HG02870 (cell line): Measurements from ENCODE around the gene MTMR3.
"Not testable (repeated sequence)": the region's sequence is repeated elsewhere in the genome, so short reads cannot be mapped to it uniquely, and the experiment has no call there.

Experiments used
- ATAC-seq: cut with Tn5 transposase; IDR thresholded peaks from one replicate; pipeline ENCODE4 v1.9.1; 2021; ENCODE audit warnings: mild to moderate bottlenecking, moderate library complexity; ENCODE audit not compliant: unreplicated experiment

Gene MTMR3

DNA sequence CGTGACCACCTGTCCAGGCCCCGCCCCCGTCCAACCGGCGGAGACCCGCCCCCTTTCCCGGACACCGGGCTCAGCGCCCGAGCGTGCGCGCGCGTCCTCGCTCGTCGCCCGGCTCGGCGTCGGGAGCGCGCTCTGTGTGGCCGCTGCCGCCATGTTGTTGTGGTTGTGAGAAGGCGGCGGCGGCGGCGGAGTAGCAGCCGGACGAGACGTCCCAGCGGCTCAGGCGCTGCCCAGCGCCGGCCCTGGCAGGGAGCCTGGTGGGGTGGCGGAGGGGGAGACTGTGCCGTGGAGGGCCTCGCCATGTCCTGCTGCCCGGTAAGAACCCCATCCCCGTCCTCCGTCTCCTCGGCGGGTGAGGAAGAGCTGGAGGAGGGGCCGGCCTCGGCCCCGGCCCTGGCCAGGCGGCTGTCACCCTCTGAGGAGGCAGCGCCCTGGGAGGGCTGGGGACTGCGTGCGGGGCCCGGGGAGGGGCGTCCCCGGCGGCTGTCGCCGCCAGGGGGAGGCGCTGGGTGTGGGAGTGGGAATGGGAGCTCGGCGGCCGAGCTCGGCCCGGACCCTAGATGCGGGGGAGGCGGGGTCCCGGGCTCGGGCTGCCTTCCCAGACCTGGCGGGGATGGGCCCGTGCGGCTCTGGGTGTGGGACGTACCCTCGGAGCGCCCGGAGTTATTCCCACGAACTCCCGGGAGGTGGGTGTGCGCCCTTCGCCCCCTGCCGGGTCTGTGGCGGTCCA lies at the start of gene MTMR3:
TSS of gene MTMR3 (plus strand) at position 130 of the 730 bp plus-strand sequence. CDS start 87,886 bp downstream, outside the sequence.
- ATAC-seq: peak; percentile 60

- no peak for ATAC-seq
Observed at GRCh38 chr22:29833392-29833965, 49.5 kb upstream of the MTMR3 start.

- no peak for ATAC-seq
Observed at GRCh38 chr22:29834046-29834445, 48.9 kb upstream of the MTMR3 start.

GRCh38 chr22:29836791-29837370 lies 46.1 kb upstream of the MTMR3 start:
- ATAC-seq: not testable (repeated sequence)

DNA sequence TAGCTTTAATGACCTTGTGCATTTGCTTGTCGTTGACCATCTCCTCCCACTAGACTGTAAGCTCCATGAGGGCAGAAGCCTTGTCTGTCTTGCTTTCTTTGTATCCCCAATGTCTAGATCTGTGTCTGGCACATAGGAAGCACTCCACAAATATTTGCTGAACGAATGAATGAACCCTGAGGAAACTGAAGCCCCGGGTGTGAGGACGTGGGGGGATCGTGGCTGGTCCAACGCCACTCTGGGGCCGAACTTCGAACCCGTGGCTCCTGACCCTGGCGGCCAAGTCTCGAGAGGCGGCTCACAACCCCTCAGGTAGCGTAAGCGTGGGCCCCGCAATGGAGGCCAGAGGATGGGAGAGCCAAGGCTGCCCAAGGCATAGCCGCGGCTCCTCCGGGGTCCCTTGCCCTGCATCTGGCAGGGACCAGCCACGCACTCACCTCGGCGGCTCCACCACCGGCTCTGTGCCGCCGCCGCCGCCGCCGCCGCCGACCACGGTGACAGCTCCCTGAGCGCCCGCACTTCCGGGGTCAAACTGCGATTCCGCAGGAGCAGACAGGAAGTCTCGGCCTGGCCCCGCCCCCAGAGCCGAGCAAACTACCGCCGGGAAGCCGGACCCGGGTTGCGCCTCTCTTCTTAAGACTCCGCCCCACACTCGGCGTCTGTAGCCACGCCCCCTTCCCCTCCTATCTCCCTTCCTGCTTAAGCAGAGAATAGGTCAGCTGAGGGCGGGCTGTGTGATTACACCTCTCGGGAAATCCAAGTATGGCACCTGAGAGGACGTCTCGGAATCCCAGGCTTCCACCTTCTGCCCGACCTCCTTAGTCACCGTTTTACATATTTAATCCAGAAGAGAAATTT lies 45.0 kb upstream of the MTMR3 start, which contains the start of gene ASCC2:
TSS of gene ASCC2 (minus strand) at position 534 of the 858 bp plus-strand sequence. CDS start 5,949 bp downstream, outside the sequence.
- peak; percentile 94 for ATAC-seq

DNA sequence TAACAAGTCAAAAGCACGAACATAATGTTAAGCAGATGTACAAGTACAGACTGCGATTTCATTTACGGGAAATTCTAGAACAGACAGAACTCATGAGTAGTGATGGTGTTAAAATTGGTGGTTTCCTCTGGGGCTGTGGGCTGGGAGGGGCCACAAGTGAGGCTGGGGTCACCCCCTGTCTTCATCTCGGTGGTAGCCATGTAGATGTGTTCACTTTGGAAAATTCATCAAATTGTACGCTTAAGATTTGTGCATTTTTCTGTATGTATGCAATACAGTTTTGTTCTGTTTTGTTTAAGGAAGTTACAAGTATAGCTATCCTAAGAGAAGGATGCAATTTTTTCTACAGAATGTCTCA lies 44.4 kb upstream of the MTMR3 start:
- no peak for ATAC-seq

GRCh38 chr22:29839039-29839438 lies 43.9 kb upstream of the MTMR3 start:
- no peak for ATAC-seq

DNA sequence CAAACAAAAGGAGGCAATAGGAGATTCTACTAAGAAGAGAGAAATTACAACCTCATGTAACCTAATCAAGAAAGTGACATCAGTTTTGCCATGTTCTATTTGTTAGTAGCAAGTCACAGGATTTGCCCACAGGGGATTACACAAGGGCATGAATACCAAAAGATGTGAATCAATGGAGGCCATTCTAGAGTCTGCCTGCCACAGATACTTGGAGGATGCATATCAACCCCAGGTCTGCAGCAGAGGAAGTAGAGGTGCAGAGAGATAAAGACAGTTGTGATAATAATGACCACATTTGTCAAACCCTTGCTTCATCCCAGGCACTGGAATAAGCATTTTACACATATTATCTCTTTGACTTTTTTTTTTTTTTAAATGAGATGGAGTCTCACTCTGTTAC lies 42.5 kb upstream of the MTMR3 start:
- ATAC-seq: no peak

- ATAC-seq: no peak
Observed at GRCh38 chr22:29842172-29842571, 40.8 kb upstream of the MTMR3 start.

- ATAC-seq: no peak
Observed at GRCh38 chr22:29842740-29843139, 40.2 kb upstream of the MTMR3 start.

DNA sequence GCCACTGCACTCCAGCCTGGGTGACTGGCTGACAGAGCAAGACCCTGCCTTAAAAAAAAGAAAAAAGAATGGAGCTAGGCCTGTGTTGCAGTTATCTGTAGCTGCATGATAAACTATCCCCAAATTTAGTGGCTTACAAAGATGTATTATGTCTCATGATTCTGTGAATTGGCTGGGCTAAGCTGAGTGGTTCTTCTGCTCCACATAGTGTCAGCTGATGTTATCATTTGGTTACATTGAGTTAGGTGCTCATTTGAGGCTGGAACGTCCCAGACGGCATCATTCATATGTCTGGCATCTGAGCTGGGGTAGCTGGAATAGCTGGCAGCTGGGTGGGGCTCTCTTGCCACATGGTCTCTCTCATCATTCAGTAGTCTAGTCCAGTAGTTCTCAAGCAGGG lies 36.7 kb upstream of the MTMR3 start:
- ATAC-seq: no peak

DNA sequence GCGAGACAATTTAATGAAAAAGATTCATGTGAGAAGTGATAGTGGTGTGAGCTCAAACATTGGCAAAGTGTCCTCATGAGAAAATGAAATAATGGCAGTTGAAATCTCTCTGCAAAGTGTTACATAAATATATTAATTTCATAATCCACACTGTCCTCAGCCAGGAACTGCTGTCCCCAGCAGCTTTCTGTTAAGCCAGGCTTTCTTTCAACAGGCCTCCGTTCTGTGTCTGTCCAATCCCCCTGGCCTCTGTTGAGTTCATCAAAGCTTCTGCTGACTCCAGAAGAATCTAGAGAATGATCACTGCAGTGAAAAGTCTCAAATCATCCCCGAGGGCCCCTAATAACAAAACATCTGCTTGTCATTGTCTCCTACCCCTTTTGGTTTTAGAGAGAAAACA lies 34.9 kb upstream of the MTMR3 start:
- ATAC-seq: no peak

DNA sequence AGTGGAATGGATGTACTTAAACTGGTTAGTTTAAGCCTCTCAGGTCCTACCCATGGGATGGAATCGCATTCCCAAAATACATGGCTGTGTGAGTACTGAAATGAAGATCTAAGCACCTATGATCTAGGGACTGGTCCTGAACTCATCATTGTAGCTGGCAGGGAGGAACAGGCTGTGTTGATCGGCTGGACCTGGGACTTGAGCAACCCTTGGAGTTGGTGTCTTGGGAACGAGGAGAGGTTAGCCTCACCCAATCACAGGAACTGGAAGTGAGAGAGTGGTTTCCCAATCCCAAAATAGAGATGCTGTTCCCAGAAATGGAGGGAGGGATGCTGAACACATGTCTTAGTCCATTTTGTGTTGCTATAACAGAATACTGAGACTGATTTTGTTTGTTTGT lies 28.5 kb upstream of the MTMR3 start:
- ATAC-seq: no peak

DNA sequence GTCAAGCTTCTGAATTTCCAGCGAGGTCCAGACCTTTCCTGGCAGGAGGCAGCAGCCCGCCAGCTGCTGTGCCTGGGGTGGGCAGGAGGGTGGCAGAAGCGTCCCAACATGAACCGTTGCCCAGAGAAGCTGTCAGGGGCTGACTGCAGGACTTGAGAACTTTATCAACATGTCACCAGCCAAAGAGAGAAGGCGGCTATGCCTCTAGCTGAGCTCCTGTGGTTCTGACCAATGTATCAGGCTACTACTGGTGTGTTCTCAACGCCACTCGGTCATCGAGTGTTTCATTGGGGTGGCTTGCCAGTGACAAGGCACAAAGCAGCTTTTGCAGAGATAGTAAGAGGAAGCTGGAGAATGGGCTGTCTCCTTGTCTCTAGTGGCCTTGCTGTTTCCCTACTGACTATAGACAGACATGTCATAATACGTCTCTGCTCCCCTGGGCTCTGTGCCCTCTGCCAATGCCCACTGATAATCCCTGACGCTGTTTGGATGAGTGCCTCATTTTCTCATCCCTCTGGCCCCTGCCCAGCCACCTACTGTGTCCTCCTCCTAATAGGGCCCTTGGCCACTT lies 27.3 kb upstream of the MTMR3 start:
- ATAC-seq: no peak

- no peak for ATAC-seq
Observed at GRCh38 chr22:29856496-29856895, 26.5 kb upstream of the MTMR3 start.

GRCh38 chr22:29859030-29859429 lies 23.9 kb upstream of the MTMR3 start:
- not testable (repeated sequence) for ATAC-seq

DNA sequence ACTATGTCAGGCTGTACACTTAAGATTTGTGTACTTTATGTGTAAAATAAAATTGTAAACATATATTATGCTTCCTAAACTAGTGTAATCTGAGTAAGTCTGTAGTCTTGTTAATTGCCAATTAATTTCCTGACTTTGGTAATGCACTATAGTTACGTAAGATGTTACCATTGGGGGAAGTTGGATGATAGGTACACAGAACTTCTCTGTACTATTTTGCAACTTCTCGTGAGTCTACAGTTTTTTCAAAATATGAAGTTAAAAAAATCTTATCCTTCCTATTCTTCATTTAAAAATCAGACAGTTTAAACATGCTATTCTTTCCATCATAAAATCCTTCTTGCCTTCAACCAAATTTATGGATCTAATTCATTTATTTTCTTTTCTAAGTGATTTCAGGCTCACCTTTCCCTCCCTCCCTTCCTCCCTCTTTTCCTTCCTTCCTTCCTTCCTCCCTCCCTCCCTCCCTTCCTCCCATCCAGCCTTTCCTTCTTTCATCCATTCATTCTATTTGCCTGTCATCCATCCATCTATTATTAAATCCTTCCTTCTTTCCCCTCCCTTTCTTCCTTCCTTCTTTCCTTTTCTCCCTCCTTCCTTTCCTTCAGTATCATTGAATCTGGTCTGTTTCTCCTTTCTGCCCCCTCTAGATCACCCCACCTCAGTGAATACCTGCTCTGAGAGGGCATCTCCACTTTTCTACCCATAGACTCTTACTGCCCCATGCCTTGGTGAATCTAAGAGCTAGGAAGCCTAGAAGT lies 22.8 kb upstream of the MTMR3 start:
- no peak for ATAC-seq

DNA sequence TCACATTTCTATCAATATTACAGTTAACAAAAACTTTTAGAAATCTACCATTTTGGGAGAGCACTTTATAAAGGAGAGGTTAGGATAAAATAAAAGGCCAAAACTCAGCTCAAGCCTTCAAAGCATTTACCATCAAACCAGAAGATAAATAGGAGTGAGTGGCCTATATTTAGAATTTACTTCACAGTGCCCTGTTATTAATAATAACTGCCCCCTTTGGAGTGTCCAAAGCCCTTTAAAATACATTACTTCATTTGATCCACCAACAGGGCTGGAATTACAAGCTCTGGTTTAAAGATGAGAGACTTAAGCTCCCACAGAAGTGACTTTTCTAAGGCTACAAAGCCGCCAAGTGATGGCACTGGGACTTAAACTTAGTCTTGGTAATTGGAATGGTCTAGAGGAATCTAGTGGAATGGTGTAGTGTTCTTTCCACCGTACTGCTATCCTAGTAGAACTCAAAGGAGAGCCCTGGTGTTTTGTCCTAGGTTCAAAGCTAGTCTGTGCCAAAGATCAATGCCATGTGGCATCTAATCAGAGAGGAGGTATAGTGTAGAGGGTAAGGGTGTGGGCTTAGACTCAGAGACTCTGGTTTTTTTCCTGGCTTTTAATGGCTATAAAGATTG lies 21.2 kb upstream of the MTMR3 start:
- no peak for ATAC-seq

DNA sequence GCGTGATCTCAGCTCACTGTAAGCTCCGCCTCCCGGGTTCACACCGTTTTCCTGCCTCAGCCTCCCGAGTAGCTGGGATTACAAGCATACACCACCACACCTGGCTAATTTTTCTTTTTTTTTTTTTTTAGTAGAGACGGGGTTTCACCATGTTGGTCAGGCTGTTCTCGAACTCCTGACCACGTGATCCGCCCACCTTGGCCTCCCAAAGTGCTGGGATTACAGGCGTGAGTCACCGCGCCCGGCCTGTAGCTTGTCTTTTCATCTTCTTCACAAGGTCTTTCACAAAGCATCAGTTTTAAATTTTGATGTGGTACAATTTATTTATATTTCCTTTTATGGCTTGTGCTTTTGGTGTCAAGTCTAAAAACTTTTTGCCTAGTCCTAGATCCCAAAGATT lies 17.4 kb upstream of the MTMR3 start:
- ATAC-seq: not testable (repeated sequence)

- no peak for ATAC-seq
Observed at GRCh38 chr22:29867260-29867659, 15.7 kb upstream of the MTMR3 start.
